HG03280 (cell line): Measurements from ENCODE around the gene ZNF341.
A peak's percentile ranks its signal among the peaks of the same experiment; 100 is the strongest.

Experiments
- ATAC-seq: cut with Tn5 transposase; IDR thresholded peaks from one replicate; pipeline ENCODE4 v1.9.1; 2021; ENCODE audit warnings: mild to moderate bottlenecking, moderate library complexity; ENCODE audit not compliant: unreplicated experiment

Gene ZNF341

GRCh38 chr20:33701629-33702450, 30.0 kb upstream of the ZNF341 start:
- ATAC-seq: no peak

GRCh38 chr20:33702861-33703260, 28.9 kb upstream of the ZNF341 start:
- no peak for ATAC-seq

- no peak for ATAC-seq
Observed at GRCh38 chr20:33703498-33704137, 28.2 kb upstream of the ZNF341 start.

GRCh38 chr20:33704197-33704924, 27.4 kb upstream of the ZNF341 start:
- no peak for ATAC-seq

- no peak for ATAC-seq
Observed at GRCh38 chr20:33707668-33708067, 24.1 kb upstream of the ZNF341 start.

GRCh38 chr20:33709398-33709797, 22.4 kb upstream of the ZNF341 start:
- no peak for ATAC-seq

GRCh38 chr20:33709905-33710541, 21.8 kb upstream of the ZNF341 start:
- ATAC-seq: no peak

GRCh38 chr20:33710681-33711445, 20.9 kb upstream of the ZNF341 start:
- ATAC-seq: no peak

- ATAC-seq: no peak
Observed at GRCh38 chr20:33711446-33711738, 20.4 kb upstream of the ZNF341 start.

- ATAC-seq: no peak
Observed at GRCh38 chr20:33713865-33714367, 17.9 kb upstream of the ZNF341 start.

GRCh38 chr20:33716498-33716897, 15.3 kb upstream of the ZNF341 start:
- no peak for ATAC-seq

- ATAC-seq: peak; percentile 1
Observed at GRCh38 chr20:33719277-33719988, 12.4 kb upstream of the ZNF341 start.

GRCh38 chr20:33719989-33720709, 11.6 kb upstream of the ZNF341 start, which contains the start of gene PXMP4:
PXMP4 (minus strand) TSS chr20:33720310; CDS start chr20:33720207, 103 bp downstream.
- peak; percentile 95 for ATAC-seq

GRCh38 chr20:33721391-33722140, 10.2 kb upstream of the ZNF341 start:
- no peak for ATAC-seq

GRCh38 chr20:33724439-33725094, 7.2 kb upstream of the ZNF341 start:
- ATAC-seq: no peak

GRCh38 chr20:33725607-33726264, 6.1 kb upstream of the ZNF341 start:
- ATAC-seq: no peak

GRCh38 chr20:33727115-33727479, 4.7 kb upstream of the ZNF341 start:
- ATAC-seq: no peak
